GM18873 (cell line): Measurements from ENCODE around the gene TRABD2B.

Source experiments
- ATAC-seq: cut with Tn5 transposase; IDR thresholded peaks from one replicate; pipeline ENCODE4 v1.9.1; 2021; ENCODE audit warnings: mild to moderate bottlenecking, moderate library complexity, moderate number of reproducible peaks; ENCODE audit not compliant: unreplicated experiment, low FRiP score

Gene TRABD2B

GRCh38 chr1:47993881-47994625 is 3.1 kb downstream of the TRABD2B start:
- no peak for ATAC-seq

- ATAC-seq, result no peak
Measured at GRCh38 chr1:47993416-47993740, 3.8 kb downstream of the TRABD2B start.

- no peak for ATAC-seq
Measured at GRCh38 chr1:47992720-47993415, 4.3 kb downstream of the TRABD2B start.

GRCh38 chr1:47991673-47992072 is 5.5 kb downstream of the TRABD2B start:
- no peak for ATAC-seq

GRCh38 chr1:47991187-47991586 is 6.0 kb downstream of the TRABD2B start:
- ATAC-seq, result no peak

- ATAC-seq, result no peak
Measured at GRCh38 chr1:47990286-47990685, 6.9 kb downstream of the TRABD2B start.

- no peak for ATAC-seq
Measured at GRCh38 chr1:47987601-47988000, 9.6 kb downstream of the TRABD2B start.

- ATAC-seq, result no peak
Measured at GRCh38 chr1:47986761-47987200, 10.4 kb downstream of the TRABD2B start.

- ATAC-seq, result no peak
Measured at GRCh38 chr1:47985018-47985417, 12.2 kb downstream of the TRABD2B start.

- ATAC-seq, result no peak
Measured at GRCh38 chr1:47984175-47984789, 12.9 kb downstream of the TRABD2B start.

GRCh38 chr1:47983691-47984090 is 13.5 kb downstream of the TRABD2B start:
- no peak for ATAC-seq

- ATAC-seq, result no peak
Measured at GRCh38 chr1:47981667-47982350, 15.4 kb downstream of the TRABD2B start.

GRCh38 chr1:47980501-47980900 is 16.7 kb downstream of the TRABD2B start:
- ATAC-seq, result no peak

- no peak for ATAC-seq
Measured at GRCh38 chr1:47979724-47980123, 17.5 kb downstream of the TRABD2B start.

GRCh38 chr1:47978486-47978885 is 18.7 kb downstream of the TRABD2B start:
- no peak for ATAC-seq

GRCh38 chr1:47976728-47977127 is 20.5 kb downstream of the TRABD2B start:
- ATAC-seq, result no peak

GRCh38 chr1:47976267-47976666 is 20.9 kb downstream of the TRABD2B start:
- no peak for ATAC-seq

- ATAC-seq, result no peak
Measured at GRCh38 chr1:47975302-47975921, 21.8 kb downstream of the TRABD2B start.

GRCh38 chr1:47972864-47973432 is 24.2 kb downstream of the TRABD2B start:
- ATAC-seq, result no peak

- ATAC-seq, result no peak
Measured at GRCh38 chr1:47971385-47972160, 25.6 kb downstream of the TRABD2B start.
